GM12878 (cell line): ENCODE data around the gene ZMYM1. TPM values are rescaled to one million over a fixed set of nuclear protein-coding genes. Genes with fewer than 3 reads are reported as not detected.

Experiments
- BCL3 ChIP-seq: IDR thresholded peaks from 2 replicates; pipeline ENCODE4 v1.6.1; 2011; ENCODE audit warnings: borderline replicate concordance, low read depth, mild to moderate bottlenecking, moderate library complexity, low read length; ENCODE audit not compliant: insufficient read depth, poor library complexity, severe bottlenecking
- ZBTB40 ChIP-seq: fragments of 450-650 bp; IDR thresholded peaks from 2 replicates; pipeline ENCODE4 v1.6.1; 2016; ENCODE audit warnings: mild to moderate bottlenecking, moderate library complexity, borderline replicate concordance
- polyA plus RNA-seq, 11 experiments: library from polyadenylated mRNA; depleted of rRNA in 4 of 11; unstranded in 6 of 11; stranded (reverse) in 5 of 11; fragments of >200 nt; fragmentation: Nextera tagmentation in 4 of 11; fragmentation: Illumina TruSeq in 1 of 11; extraction: Ambion mirVana in 4 of 11; extraction: Trizol in 1 of 11; gene quantifications; 1 replicate in 1 of 11; 2 replicates in 10 of 11; pipeline versions ENCODE4 v1.2.1 to v1.2.3, GENCODE V29; 2011 to 2016; ENCODE audit warnings: inconsistent platforms in 2 of 11, missing spikeins in 2 of 11, low read depth in 1 of 11
- total RNA-seq, 4 experiments: library from RNA; depleted of rRNA in 3 of 4; stranded (reverse); fragments of >200 nt in 3 of 4; fragmentation: Illumina TruSeq in 1 of 4; extraction: Trizol in 1 of 4; gene quantifications; 2 replicates each; pipeline versions ENCODE4 v1.2.1 to v1.2.3, GENCODE V29; 2013 to 2021
- TF ChIP-seq, protein P1 (sequence below): fragments of 450-650 bp; formaldehyde crosslinking; IDR thresholded peaks from 2 replicates; pipeline ENCODE4 v1.4.0; 2022; ENCODE audit warnings: mild to moderate bottlenecking, moderate library complexity

Gene ZMYM1
- total and polyA plus RNA-seq, 10 of the 15 experiments (the other 5 are each of a cell fraction or from before 2014, with no cell fraction given), result 0.45 to 5.2 (median 1.4) TPM

- TF ChIP-seq, protein P1, sequence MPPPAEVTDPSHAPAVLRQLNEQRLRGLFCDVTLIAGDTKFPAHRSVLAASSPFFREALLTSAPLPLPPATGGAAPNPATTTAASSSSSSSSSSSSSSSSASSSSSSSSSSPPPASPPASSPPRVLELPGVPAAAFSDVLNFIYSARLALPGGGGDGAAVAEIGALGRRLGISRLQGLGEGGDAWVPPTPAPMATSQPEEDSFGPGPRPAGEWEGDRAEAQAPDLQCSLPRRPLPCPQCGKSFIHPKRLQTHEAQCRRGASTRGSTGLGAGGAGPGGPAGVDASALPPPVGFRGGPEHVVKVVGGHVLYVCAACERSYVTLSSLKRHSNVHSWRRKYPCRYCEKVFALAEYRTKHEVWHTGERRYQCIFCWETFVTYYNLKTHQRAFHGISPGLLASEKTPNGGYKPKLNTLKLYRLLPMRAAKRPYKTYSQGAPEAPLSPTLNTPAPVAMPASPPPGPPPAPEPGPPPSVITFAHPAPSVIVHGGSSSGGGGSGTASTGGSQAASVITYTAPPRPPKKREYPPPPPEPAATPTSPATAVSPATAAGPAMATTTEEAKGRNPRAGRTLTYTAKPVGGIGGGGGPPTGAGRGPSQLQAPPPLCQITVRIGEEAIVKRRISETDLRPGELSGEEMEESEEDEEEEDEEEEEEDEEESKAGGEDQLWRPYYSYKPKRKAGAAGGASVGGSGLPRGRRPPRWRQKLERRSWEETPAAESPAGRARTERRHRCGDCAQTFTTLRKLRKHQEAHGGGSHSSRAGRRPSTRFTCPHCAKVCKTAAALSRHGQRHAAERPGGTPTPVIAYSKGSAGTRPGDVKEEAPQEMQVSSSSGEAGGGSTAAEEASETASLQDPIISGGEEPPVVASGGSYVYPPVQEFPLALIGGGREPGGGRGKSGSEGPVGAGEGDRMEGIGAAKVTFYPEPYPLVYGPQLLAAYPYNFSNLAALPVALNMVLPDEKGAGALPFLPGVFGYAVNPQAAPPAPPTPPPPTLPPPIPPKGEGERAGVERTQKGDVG (CRISPR knock-in tag), result no peak
- no peak for TF ChIP-seq BCL3
- TF ChIP-seq ZBTB40, result no peak
- TF ChIP-seq, all 136 proteins: peak for 0
These were observed 40.5 kb upstream of the ZMYM1 start (continued) for GRCh38 chr1:35038723-35039122.
